Activated gamma-delta T cell (primary cell): Measurements from ENCODE around the gene FLII.

Experiments used
- DNase-seq: peaks from one replicate; lab custom pipeline; 2025; lab: John Stamatoyannopoulos, UW

Gene FLII

GRCh38 chr17:18245038-18245776, 13.3 kb downstream of the FLII start:
- no peak for DNase-seq

- DNase-seq: no peak
Observed at GRCh38 chr17:18241229-18241871, 17.2 kb downstream of the FLII start.

DNA sequence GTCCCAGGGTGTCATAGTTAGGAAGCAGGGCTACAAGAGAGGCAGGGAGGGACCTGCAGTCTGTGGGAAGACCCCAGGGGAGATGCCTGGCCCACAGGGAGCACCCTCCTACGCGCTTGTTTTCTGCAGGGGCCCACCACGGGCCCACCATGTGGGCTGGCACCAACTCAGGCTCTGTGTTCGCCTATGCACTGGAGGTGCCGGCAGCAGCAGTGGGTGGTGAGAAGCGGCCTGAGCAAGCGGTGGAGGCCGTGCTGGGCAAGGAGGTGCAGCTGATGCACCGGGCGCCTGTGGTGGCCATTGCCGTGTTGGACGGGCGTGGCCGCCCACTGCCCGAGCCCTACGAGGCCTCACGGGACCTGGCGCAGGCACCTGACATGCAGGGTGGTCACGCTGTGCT, 18.1 kb downstream of the FLII start:
- DNase-seq: no peak

DNA sequence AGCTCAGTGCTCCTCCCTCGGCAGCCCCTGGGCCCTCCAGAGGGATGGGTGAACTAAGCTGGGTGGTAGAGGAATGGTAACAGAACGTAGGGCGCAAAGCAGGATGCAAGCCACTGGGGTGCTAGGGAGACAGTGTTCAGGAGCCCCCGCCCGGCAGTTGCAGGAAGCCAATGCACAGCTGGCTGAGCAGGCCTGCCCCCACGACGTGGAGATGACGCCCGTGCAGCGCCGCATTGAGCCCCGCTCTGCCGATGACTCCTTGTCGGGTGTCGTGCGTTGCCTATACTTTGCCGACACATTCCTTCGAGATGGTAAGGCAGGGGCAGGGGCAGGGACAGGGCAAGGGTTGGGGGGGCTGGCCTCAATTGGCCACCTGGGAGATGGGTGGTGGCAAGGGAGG, 20.2 kb downstream of the FLII start:
- no peak for DNase-seq

GRCh38 chr17:18237461-18237860, 21.1 kb downstream of the FLII start:
- no peak for DNase-seq

DNA sequence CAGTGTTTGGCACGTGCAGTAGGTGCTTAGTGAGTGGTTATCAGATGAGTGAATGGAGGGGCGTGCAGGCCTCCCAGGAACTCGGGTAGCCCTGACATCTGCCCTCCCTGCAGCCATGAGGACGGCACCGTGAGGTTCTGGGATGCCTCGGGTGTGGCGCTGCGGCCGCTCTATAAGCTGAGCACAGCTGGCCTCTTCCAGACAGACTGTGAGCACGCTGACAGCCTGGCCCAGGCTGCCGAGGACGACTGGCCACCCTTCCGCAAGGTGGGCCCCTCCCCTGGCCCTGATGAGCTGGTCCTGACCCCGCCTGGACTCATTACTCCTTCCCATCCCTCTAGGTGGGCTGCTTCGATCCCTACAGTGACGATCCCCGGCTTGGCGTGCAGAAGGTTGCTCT, 22.0 kb downstream of the FLII start:
- DNase-seq: no peak

DNA sequence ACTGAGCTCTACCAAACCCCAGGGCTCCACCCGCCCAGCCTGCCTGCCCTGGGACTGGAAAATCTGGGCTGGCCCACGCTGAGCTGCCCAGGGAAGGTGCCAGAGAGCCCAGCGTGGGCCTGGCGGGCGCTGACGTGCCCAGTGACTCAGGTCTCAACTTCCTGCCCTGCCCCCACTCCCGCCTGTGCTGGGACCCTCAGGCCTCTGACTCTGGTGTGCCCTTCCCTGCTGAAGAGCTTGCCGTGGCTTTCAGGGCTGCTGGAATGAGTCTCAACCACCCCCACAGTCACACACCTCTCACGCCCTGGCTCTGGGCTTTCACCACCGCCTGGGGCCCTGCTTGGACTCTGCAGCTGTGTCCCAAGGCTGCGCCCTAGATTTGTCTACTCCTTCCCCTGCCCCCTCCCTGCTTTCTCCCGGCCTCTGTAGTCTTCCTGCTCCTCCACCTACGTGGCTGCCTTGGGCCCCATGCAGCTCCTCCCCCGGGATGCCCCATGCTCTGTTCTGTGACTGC, 22.7 kb downstream of the FLII start:
- DNase-seq: no peak

- no peak for DNase-seq
Observed at GRCh38 chr17:18234853-18235380, 23.6 kb downstream of the FLII start.

DNA sequence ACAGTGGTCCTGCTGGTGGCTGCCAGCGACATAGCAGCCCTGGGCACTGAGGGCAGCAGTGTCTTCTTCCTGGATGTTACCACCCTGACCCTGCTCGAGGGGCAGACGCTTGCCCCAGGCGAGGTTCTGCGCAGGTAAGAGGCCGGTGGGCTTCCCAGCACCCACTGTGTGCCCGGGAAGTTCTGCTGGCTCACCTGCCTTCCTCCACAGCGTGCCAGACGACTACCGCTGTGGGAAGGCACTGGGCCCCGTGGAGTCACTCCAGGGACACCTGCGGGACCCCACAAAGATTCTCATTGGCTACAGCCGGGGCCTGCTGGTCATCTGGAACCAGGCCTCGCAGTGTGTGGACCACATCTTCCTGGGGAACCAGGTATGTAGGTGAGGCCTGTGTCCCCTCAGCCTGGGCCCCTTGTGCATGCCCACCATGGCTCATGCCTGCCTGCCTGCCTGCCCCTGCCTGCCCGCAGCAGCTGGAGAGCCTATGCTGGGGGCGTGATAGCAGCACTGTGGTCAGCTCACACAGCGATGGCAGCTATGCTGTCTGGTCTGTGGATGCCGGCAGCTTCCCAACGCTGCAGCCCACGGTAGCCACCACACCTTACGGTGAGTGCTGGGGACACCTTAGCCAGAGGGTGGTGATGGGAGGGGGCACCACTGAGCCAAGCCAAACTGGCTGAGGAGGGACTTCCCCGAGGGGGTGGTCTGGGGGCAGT, 24.6 kb downstream of the FLII start:
- DNase-seq: no peak

GRCh38 chr17:18231164-18231563, 27.4 kb downstream of the FLII start:
- no peak for DNase-seq

DNA sequence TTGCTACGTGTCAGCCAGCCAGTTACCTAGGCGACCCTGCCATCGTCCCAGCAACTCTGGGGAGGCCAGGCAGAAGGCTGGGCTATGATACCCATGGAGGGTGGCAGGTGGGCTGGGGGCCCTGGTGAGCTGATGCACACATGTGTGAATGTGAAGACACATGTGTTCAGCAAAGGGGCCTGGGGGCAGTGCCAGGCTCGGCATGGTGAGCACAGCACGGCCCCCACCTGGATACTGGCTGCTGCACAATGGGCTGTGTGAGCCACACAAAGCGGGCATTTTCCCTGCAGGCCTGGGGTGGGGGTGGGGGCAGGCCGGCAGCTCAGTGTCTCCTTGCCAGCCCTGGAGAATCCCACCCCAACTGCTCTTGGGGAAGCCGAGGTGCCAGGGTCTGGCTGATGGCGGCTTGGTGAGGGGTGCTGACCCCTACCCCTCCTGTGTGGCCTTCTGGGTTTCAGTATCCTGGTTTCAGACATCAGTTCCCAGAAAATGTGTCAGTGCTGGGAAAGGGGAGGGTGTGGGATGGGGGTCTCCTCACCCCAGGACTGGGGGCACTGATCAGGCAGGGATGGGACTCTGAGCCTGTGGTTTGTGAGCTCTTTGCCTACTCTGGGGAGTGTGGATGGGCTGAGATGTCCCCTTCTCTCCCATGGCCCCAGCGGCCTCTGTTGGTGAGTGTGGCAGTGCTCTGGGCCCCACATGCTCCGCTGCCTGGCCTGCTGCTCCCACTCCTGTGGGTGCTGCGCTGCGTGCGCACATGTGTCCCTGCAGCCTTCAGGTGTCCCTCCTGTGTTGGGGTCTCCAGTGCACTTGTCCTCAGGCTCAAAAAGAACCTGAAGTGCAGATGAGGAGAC, 28.0 kb downstream of the FLII start:
- DNase-seq: no peak

- DNase-seq: no peak
Observed at GRCh38 chr17:18229771-18230170, 28.8 kb downstream of the FLII start.

DNA sequence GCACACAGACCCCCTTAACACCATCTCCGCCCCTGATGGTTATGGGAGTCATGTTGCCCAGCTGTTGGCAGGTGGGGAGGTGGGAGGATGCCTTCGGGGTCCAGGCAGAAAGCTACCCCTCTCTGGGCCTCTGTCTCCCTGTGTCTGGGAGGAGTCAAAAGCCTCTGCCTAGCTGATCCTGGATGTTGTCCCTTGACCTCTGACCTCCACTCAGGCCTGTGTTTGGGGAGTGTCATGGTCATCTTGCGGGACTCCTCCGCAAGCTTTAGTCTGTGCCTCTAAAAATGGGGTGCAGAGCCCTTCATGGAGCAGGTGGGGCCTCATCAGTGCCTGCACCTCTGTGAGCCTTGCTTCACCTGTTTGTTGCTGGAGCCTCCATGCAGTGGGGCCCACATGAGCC, 29.3 kb downstream of the FLII start:
- no peak for DNase-seq

DNA sequence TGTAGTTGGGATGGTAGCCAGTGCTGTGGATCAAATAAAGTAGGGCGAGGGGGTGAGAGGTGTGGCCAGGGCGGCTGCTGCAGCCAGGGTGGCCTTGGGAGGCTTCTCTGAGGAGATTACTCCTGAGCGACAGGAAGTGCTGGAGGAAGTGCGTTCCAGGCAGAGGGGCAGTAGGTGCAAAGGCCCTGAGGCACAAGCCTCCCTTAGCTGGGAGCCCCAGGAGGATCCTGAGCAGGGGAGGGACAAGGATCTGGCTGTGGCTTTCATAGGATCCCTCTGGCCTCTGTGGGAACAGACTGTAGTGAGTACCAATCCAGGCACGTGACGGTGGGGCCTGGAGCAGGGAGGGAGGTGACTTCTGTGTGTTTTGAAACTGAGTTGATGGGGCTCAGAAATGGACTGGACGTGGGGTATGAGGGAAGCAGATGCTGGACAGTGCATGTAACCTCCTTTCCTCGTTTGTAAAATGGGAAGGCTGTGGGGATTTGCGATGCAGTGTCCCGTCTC, 30.3 kb downstream of the FLII start:
- no peak for DNase-seq

DNA sequence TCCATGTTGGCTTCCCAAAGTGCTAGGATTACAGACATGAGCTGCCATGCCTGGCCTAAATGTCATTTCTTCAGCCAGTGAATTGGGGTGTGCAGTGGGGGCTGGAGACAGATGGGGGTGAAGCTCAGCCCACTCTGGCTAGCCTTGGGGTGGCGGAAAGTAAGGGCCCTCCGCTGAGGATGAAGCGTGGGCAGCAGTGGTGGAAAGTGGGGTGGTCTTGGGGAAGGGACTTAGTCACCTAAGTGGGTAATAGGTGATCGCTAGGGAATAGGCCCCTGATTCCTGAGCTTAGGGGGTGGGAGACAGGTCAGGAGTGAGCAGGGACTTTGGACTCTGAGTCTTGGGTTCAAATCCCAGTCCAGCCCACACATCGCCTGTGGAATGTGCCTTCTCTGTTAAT, 30.9 kb downstream of the FLII start:
- DNase-seq: no peak

GRCh38 chr17:18226284-18226945, 32.1 kb downstream of the FLII start:
- DNase-seq: no peak

GRCh38 chr17:18225642-18226283, 32.8 kb downstream of the FLII start:
- DNase-seq: no peak

GRCh38 chr17:18225121-18225641, 33.4 kb downstream of the FLII start, which contains the start of gene LLGL1:
Gene LLGL1, plus strand, starts transcription at chr17:18225635. Its CDS starts 48 bp downstream, at chr17:18225683.
- DNase-seq: peak; percentile 97

DNA sequence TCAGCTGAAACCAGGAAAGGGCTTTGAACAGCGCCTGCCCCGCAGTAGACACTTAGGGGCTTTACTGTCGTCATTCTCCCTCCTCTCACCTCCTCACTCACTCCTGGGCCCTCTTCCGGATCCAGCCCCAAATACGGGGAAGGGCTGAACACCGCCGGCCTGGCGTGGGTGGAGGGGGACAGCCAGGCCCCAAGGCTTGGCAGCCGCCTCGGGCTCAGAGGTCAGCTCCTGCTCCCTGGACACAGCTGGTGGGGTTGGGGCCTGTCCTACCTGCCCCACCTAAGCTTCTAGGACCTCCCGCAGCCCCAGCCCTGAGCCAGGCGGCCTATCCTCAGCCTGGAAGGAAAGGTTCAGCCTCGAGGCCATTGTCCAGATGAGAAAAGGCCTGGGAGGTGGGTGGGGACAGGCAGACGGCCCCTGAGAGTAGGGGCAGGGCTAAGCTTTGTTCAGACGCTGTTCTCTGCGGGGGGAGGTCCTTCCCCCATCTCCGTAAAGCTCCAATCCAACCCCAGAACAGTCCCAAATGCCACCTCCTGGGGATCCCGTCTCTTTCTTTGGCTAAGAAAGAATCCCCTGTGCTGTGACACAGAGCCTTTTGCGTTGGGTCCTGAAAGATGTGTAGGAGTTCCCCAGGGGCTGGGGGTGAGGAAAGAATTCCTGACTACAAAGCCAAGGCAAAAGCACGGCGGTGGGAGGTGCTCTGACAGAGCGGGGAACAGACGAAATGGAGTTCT, 34.0 kb downstream of the FLII start:
- no peak for DNase-seq
